ENCODE results near the gene CERS4. TPM values are rescaled to one million over a fixed set of nuclear protein-coding genes. Genes with fewer than 3 reads are reported as not detected.

Gene CERS4
- total RNA-seq, 1 donor from 2014 or later = 65.4 TPM

DNA sequence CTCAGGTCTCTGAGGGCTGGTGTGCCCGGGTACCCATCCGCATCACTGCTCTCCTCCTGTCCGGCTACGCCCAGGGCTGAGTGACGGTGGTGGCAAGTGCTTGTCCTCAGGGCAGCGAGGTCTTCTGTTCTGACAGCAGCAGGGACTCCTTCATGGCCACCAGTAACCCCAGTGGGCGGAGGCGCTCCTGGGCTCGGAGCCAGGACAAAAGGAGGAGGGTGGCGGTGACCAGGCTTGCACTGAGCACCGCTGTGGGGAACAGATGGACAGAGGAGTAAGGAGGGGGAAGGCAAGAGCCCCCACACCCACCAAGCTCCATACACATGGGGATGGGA is 93.2 kb downstream of the CERS4 start:
- TF ChIP-seq, protein P1, sequence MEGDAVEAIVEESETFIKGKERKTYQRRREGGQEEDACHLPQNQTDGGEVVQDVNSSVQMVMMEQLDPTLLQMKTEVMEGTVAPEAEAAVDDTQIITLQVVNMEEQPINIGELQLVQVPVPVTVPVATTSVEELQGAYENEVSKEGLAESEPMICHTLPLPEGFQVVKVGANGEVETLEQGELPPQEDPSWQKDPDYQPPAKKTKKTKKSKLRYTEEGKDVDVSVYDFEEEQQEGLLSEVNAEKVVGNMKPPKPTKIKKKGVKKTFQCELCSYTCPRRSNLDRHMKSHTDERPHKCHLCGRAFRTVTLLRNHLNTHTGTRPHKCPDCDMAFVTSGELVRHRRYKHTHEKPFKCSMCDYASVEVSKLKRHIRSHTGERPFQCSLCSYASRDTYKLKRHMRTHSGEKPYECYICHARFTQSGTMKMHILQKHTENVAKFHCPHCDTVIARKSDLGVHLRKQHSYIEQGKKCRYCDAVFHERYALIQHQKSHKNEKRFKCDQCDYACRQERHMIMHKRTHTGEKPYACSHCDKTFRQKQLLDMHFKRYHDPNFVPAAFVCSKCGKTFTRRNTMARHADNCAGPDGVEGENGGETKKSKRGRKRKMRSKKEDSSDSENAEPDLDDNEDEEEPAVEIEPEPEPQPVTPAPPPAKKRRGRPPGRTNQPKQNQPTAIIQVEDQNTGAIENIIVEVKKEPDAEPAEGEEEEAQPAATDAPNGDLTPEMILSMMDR (IDR thresholded peaks at IDR 0.05) = no peak
- DNase-seq = peak; percentile 66
- intact Hi-C loops (cut with DNase I) = no loop called here
- peak; percentile 29 for ATAC-seq
- Histone ChIP-seq H3K36me3 (no peaks in the 10 kb centered on the region), H3K4me3 (no peak overlapping the region), H3K9me3 (no peaks in the 10 kb centered on the region), H3K4me1 (peaks cover 6% of the 10 kb centered on the region), H3K27ac (no peak overlapping the region), H3K27me3 (no peaks in the 10 kb centered on the region)

DNA sequence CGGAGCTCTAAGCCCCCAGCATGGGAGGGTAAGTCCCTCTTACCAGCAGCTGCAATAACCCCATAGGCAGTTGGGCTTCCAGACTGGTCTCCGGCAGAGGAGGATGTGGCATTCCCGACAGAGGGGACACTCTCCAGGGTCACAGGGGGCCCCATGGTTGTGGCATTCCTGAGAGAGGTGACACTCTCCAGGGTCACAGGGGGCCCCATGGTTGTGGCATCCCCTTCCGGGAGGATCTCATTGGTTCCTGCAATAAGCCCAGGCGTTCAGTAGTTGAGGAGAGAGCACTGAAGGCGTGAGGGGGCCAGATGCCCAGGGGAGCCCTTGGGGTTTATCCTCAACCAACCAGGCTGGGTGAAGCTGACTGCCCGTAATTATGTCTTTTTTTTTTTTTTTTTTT is 93.6 kb downstream of the CERS4 start:
- H3K36me3 ChIP-seq = no peaks in the 10 kb centered on the region
- intact Hi-C loops (cut with DNase I) = no loop called here
- no peaks in the 10 kb centered on the region for H3K9me3 ChIP-seq
- TF ChIP-seq, protein P1 (IDR thresholded peaks at IDR 0.05) = no peak
- no peak overlapping the region for H3K4me3 ChIP-seq
- peaks cover 10% of the 10 kb centered on the region for H3K4me1 ChIP-seq
- no peak for ATAC-seq
- DNase-seq = peak; percentile 54
- H3K27me3 ChIP-seq = no peaks in the 10 kb centered on the region
- H3K27ac ChIP-seq = no peak overlapping the region

DNA sequence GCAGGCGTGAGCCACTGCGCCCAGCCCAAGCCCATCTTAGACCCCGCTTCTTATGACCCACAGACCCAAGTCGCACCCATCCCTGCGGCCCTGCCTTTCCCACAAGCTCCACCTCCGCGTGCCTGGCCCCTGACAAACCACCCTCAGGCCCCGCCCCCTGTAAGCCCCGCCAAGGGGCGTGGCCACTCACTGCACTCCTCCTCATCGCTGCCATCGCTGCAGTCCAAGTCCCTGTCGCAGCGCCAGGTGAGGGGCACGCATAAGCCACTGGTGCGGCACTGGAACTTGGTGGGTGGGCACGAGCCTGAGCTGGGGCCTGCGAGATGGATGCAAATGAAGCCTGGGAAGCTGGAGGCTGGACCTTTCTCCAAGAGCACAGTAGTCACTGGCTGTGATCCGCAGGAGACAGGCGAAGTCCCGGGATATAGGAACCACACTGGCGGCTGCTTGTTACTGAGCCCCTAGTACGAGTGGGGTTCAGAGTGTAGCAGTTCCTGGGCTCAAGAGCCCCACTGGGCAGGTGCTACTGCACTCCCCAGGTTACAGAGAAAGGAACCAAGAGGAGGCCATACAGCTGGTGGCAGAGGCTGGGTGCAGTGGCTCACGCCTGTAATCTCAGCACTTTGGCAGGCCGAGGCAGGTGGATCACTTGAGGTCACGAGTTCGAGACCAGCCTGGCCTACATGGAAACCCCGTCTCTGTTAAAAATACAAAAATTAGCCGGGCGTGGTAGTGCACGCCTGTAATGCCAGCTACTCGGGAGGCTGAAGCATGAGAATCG is 95.9 kb downstream of the CERS4 start:
- TF ChIP-seq, protein P1 (IDR thresholded peaks at IDR 0.05) = no peak
- no peaks in the 10 kb centered on the region for H3K27me3 ChIP-seq
- H3K4me1 ChIP-seq = peaks cover 21% of the 10 kb centered on the region
- intact Hi-C loops (cut with DNase I) = no loop called here
- H3K36me3 ChIP-seq = no peaks in the 10 kb centered on the region
- no peak overlapping the region for H3K4me3 ChIP-seq
- H3K9me3 ChIP-seq = no peaks in the 10 kb centered on the region
- no peak overlapping the region for H3K27ac ChIP-seq
- peak; percentile 66 for DNase-seq
- ATAC-seq = no peak

DNA sequence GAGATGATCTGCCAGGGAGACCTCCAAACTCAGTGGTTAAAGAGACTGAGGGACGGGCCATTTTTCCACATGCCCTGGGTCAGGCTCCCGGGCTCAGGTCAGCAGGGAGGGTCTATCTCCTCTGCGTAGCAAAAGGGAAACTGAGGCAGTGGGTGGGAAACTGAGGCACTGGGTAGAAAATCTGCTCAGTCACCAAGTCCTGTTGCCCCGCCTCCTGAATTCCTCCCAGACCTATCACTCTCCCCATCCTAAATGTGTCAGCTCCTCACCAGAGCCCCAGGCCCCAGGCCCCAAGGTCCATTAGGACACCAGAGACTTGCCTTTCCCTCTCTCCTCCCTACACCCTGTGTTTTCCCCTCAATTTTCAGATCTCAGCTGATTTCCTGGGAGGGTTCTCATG is 96.6 kb downstream of the CERS4 start:
- peak overlapping the region; percentile 48 for H3K27ac ChIP-seq
- DNase-seq (peak; percentile 40), ATAC-seq (no peak)
- TF ChIP-seq, protein P1 (IDR thresholded peaks at IDR 0.05) = no peak
- intact Hi-C loops (cut with DNase I) = no loop called here
- H3K4me3 ChIP-seq = no peak overlapping the region
- H3K27me3 ChIP-seq = no peaks in the 10 kb centered on the region
- H3K36me3 ChIP-seq = peaks cover 7% of the 10 kb centered on the region
- no peaks in the 10 kb centered on the region for H3K9me3 ChIP-seq
- H3K4me1 ChIP-seq = peaks cover 21% of the 10 kb centered on the region

DNA sequence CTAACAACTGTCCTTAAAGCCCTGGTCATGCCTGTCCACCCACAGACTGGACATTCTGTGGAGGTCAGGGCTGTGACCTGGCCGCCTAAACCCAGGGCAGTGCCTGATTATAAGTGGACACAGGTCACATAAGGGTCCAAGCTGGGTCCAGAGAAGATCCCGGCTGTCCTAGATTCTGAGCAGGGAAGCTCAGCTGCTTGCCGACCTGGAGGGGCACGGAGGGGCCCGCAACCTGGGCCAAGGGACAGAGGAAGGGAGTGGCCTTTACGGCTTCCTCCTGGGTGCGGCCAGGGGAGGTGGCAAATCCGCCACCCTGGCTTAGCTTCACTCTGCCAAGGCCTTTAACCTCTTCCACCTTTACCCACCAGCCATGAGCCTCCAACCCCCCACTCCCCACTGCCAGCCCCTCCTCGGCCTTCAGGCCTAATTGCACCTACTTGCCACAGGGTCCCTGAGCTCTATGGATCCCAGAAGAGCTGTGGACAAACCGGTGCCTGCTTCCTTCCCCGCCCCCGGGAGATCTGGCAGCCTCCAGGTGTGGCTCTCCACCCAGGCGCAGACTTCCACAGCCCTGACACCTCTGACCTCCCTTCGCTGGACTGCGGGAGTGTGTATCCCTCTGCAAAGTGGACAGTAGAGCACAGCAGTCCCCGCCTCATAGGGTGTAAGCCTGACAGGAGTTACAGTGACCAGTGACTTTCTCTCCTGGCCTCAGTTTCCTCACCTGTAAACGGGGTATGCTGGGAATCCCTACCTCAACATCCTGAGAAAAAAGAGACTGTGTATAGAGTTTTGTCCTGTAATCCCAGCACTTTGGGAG is 97.3 kb downstream of the CERS4 start:
- no peaks in the 10 kb centered on the region for H3K27me3 ChIP-seq
- H3K4me3 ChIP-seq = peak overlapping the region; percentile 72
- H3K36me3 ChIP-seq = peaks cover 14% of the 10 kb centered on the region
- peak; percentile 61 for DNase-seq
- peak overlapping the region; percentile 48 for H3K27ac ChIP-seq
- H3K9me3 ChIP-seq = no peaks in the 10 kb centered on the region
- peaks cover 21% of the 10 kb centered on the region for H3K4me1 ChIP-seq
- no peak for ATAC-seq
- intact Hi-C loops (cut with DNase I) = no loop called here
- TF ChIP-seq, protein P1 (IDR thresholded peaks at IDR 0.05) = no peak

Data from upper lobe of right lung (tissue), 1 donor.